Measurements from ENCODE around the gene PTPRK.

PTPRK gene

DNA sequence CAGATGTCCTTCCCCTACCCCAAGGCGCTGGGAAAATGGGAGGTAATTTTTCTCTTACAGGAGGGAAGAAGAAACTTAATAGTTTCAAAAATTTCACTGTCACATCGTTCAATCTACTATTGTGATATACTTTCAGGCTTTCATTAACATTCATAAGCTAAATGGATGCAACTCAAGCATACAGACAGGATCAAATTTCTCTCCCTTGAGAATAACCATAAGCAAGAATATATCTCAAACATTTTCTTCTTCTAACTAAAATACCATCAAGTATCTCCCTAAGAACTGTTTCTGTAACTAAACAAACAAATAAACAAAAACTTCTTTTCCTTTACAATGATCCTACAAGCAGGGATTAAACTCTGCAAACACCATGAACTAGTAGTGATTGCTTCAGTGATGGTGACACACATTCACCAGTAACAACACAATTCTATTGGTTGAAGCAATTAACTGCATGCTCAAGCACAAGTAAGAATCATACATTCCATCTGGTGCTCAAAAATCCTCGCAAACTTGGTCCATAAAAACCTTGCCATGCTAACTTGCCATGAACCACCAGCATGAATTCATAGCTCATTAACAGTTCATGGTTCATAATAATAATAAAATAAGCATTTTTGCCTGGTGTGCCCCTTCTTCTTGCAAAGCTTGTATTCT, 183.8 kb downstream of the PTPRK start:
- no peak for TF ChIP-seq POLR2A (IDR thresholded peaks at IDR 0.05; ENCODE audit: low read length)
- no peak for TF ChIP-seq GATA1 (IDR thresholded peaks at IDR 0.05; ENCODE audit: low read depth, low read length)
- no peak for DNase-seq

- no peak for DNase-seq
- no peak for TF ChIP-seq GATA1 (IDR thresholded peaks at IDR 0.05; ENCODE audit: low read depth, low read length)
- no peak for TF ChIP-seq POLR2A (IDR thresholded peaks at IDR 0.05; ENCODE audit: low read length)
These were observed 184.4 kb downstream of the PTPRK start for GRCh38 chr6:128335963-128336362.

- DNase-seq = no peak
- TF ChIP-seq GATA1 (IDR thresholded peaks at IDR 0.05; ENCODE audit: low read depth, low read length) = no peak
These were observed 186.7 kb downstream of the PTPRK start for GRCh38 chr6:128333581-128334223.

GRCh38 chr6:128327890-128328289, 192.5 kb downstream of the PTPRK start:
- TF ChIP-seq POLR2A (IDR thresholded peaks at IDR 0.05; ENCODE audit: low read length) (no peak), GATA1 (IDR thresholded peaks at IDR 0.05; ENCODE audit: low read depth, low read length) (no peak)
- peak; percentile 12 to 44 for DNase-seq

DNA sequence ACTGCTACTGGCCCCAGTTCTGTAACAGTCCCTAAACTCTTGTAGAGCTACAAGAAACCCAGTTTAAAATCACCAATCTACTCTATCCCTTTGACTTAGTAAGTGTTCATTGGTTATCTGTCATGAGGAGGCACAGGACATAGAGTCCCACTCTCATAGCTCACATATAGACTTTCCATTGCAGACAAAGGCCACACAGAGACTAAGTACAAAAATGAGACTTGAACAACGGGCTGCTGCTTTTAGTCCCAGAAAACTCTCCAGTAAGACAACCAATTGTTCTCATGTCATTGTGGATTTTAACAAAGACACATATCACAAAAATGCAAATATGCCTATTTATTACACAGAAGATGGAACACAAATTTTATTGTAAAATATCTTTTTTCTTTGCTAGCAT, 197.4 kb downstream of the PTPRK start:
- DNase-seq = no peak
- TF ChIP-seq POLR2A (IDR thresholded peaks at IDR 0.05; ENCODE audit: low read length) (no peak), GATA1 (IDR thresholded peaks at IDR 0.05; ENCODE audit: low read depth, low read length) (no peak)

- no peak for DNase-seq
- TF ChIP-seq POLR2A (IDR thresholded peaks at IDR 0.05; ENCODE audit: low read length) (no peak), GATA1 (IDR thresholded peaks at IDR 0.05; ENCODE audit: low read depth, low read length) (no peak)
These were observed 200.5 kb downstream of the PTPRK start for GRCh38 chr6:128319946-128320345.

DNA sequence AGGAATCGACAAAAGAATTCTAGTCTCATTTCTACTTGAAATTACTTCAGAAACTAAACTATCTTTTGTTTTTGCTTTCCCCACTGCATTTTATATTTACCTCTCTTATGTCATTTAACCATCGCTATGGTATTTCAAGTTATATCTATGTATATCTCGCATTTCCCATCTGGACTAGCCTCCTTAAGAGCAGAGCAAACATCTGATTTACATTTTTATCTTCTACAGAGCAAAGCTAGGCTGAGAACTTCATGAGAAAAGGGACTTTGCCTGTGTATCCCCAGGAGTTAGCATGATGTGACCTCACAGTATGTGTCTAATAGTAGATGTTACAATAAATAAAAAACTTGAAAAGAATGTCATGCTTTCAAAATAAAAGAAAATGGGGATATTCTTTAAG, 201.2 kb downstream of the PTPRK start:
- no peak for DNase-seq
- TF ChIP-seq GATA1 (IDR thresholded peaks at IDR 0.05; ENCODE audit: low read depth, low read length) (no peak), POLR2A (IDR thresholded peaks at IDR 0.05; ENCODE audit: low read length) (no peak)

GRCh38 chr6:128316258-128316929, 204.0 kb downstream of the PTPRK start:
- TF ChIP-seq POLR2A (IDR thresholded peaks at IDR 0.05; ENCODE audit: low read length) (no peak), GATA1 (IDR thresholded peaks at IDR 0.05; ENCODE audit: low read depth, low read length) (no peak)

DNA sequence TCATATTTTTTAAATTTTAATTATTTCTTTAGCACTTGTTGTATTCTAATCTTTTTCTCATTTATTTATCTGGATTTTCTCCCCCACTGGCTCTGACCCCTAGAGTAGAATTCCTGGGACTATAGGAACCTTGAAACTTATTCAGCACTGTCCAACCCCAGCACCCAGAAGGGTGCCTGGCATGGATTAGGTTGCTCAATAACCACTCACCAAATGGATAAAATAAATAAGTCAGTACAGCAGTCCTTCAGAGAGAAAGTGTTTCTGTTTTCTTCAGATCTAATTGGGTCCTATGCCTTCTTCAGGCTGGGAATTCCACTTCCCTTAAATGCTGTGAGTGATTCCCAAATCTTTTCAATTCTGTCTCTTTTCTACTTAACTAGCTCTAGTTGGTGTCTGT, 206.2 kb downstream of the PTPRK start:
- no peak for DNase-seq
- TF ChIP-seq GATA1 (IDR thresholded peaks at IDR 0.05; ENCODE audit: low read depth, low read length) = no peak
- no peak for TF ChIP-seq POLR2A (IDR thresholded peaks at IDR 0.05; ENCODE audit: low read length)

More at GRCh38 chr6:128316258-128316929, 204.0 kb downstream of the PTPRK start:
- DNase-seq = no peak

DNA sequence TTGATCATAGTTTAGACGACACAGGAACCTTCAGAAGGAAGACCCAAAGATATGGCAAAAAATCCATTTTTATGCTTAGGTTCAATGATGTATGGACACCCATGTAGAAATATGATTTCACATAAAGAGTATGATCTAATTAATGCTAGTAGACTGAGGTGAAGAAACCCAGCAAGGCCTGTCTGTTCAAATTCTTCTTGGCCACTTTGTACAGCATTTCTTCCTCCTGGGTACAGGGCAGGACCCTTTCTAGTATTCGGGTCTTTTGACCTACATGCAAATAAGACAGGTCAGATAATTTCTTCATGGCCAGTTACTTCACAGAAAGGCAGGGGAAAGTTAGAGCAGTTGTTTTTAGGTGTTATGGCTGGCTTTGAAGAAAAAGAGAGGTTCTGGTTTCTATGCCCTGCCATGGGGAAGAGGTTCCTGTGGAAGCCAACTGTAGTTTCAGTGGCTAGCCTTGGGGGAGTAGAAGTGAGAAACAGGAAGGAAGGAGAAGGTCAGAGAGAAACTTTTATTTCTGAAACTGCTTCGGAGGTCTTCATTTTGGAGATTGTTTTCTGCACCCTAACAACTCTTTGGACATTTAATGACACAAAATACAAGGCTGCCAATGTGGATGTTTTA, 208.3 kb downstream of the PTPRK start:
- no peak for DNase-seq
- TF ChIP-seq POLR2A (IDR thresholded peaks at IDR 0.05; ENCODE audit: low read length) = no peak
- TF ChIP-seq GATA1 (IDR thresholded peaks at IDR 0.05; ENCODE audit: low read depth, low read length) = no peak

DNA sequence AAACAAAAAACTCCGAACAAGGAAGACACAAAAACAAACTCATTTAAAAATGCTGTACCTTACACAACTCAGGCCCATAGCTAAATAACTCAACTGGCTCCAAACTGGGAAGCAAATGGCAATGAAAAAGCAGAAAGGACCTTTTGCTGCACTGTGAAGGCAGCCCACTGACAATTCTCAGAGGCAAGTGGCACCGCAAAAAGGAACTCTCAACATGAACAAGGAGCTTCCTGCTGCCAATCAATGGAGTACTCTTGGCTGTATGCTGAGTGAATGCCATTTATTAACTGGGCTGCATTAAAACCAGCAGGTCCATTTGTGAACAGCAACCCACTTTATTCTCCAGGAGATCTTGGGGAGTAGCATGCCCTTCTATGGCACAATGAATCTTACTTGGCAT, 209.9 kb downstream of the PTPRK start:
- DNase-seq = no peak
- no peak for TF ChIP-seq GATA1 (IDR thresholded peaks at IDR 0.05; ENCODE audit: low read depth, low read length)
- TF ChIP-seq POLR2A (IDR thresholded peaks at IDR 0.05; ENCODE audit: low read length) = no peak

- DNase-seq = no peak
- no peak for TF ChIP-seq POLR2A (IDR thresholded peaks at IDR 0.05; ENCODE audit: low read length)
- no peak for TF ChIP-seq GATA1 (IDR thresholded peaks at IDR 0.05; ENCODE audit: low read depth, low read length)
These were observed 212.7 kb downstream of the PTPRK start for GRCh38 chr6:128307671-128308070.

DNA sequence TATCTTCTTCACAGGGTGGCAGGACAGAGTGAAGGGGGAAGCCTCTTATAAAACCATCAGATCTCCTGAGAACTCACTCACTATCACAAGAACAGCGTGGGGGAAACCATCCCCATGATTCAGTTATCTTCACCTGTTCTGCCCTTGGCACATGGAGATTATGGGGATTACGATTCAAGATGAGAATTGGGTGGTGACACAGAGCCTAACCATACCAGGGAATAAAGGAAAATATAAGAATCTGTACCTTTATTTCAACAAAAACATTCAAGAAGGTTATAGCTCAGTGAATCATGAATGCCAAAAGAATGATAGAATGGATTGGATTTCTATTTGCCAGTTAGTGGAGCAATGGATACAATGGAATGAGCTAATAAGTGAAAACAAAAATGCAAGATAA, 214.4 kb downstream of the PTPRK start:
- TF ChIP-seq GATA1 (IDR thresholded peaks at IDR 0.05; ENCODE audit: low read depth, low read length) (no peak), POLR2A (IDR thresholded peaks at IDR 0.05; ENCODE audit: low read length) (no peak)
- DNase-seq = no peak

DNA sequence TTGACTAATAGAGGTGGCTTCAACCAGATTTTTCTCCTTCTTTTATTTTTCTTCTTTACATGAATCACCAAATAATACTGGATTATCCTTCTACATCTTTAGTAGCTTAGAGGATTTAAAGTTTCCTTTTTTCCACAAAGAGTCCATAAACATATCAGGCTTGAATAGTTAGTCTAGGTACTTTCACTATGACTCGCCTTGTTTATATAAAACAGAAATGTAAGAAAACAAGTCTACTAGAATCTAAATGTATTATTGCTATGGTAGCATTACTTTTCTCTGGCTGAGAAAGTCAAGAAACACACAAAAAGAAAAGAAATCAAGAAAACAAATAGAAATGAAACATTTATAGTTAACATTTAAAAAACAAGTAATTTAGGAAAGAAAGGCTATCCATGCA, 215.2 kb downstream of the PTPRK start:
- TF ChIP-seq POLR2A (IDR thresholded peaks at IDR 0.05; ENCODE audit: low read length) = no peak
- no peak for TF ChIP-seq GATA1 (IDR thresholded peaks at IDR 0.05; ENCODE audit: low read depth, low read length)
- no peak for DNase-seq

Measured in erythroblast (primary cell).